Measurements from ENCODE around the gene ZNF8. TPM values are rescaled to one million over a fixed set of nuclear protein-coding genes. Genes with fewer than 3 reads are reported as not detected.

ZNF8 gene
- total RNA-seq (2022; extraction: Qiagen RNA extraction; ENCODE audit: low read depth): 0.93 to 1.4 TPM (median 1.1 TPM) in 5 replicates

GRCh38 chr19:58278541-58279041 is at the start of gene ZNF8:
Gene ZNF8 (plus strand): TSS chr19:58278955. CDS start chr19:58279082, 127 bp downstream.

GRCh38 chr19:58305065-58305931 is 26.5 kb downstream of the ZNF8 start, which contains the start of gene ERVK3-1:
Gene ERVK3-1 (plus strand): TSS chr19:58305377. CDS start chr19:58312169, 6,792 bp downstream.

GRCh38 chr19:58326914-58327726 is 48.4 kb downstream of the ZNF8 start, which contains the start of gene ZSCAN22:
Gene ZSCAN22 (plus strand): TSS chr19:58326994. CDS start chr19:58334803, 7,809 bp downstream.

Other genes starting within 250 kb of the ZNF8 start
- not detected in 5 replicates for gene ZSCAN1, start 244.9 kb upstream of the ZNF8 start, total RNA-seq (2022; extraction: Qiagen RNA extraction; ENCODE audit: low read depth)
- not detected in 5 replicates for gene ZNF135, start 219.7 kb upstream of the ZNF8 start, total RNA-seq (2022; extraction: Qiagen RNA extraction; ENCODE audit: low read depth)
- 1.4 to 2.8 TPM (median 2.6 TPM) in 5 replicates for gene ZSCAN18, start 180.7 kb upstream of the ZNF8 start, total RNA-seq (2022; extraction: Qiagen RNA extraction; ENCODE audit: low read depth)
- 2.4 to 3.7 TPM (median 3.3 TPM) in 5 replicates for gene ZNF329, start 128.2 kb upstream of the ZNF8 start, total RNA-seq (2022; extraction: Qiagen RNA extraction; ENCODE audit: low read depth)
- 9.9 to 15.3 TPM (median 13.7 TPM) in 5 replicates for gene ZNF274, start 95.9 kb upstream of the ZNF8 start, total RNA-seq (2022; extraction: Qiagen RNA extraction; ENCODE audit: low read depth)
- gene ZNF544, start 50.0 kb upstream of the ZNF8 start, total RNA-seq (2022; extraction: Qiagen RNA extraction; ENCODE audit: low read depth): 12.0 to 21.7 TPM (median 20.2 TPM) in 5 replicates
- 89.5 to 122 TPM (median 98.9 TPM) in 5 replicates for gene ERVK3-1, start 26.4 kb downstream of the ZNF8 start, total RNA-seq (2022; extraction: Qiagen RNA extraction; ENCODE audit: low read depth)
- 1.7 to 3.3 TPM (median 2.7 TPM) in 5 replicates for gene ZSCAN22, start 48.0 kb downstream of the ZNF8 start, total RNA-seq (2022; extraction: Qiagen RNA extraction; ENCODE audit: low read depth)
- 7.2 to 12.3 TPM (median 10.0 TPM) in 5 replicates for gene A1BG, start 74.5 kb downstream of the ZNF8 start, total RNA-seq (2022; extraction: Qiagen RNA extraction; ENCODE audit: low read depth)
- gene ZNF497, start 83.8 kb downstream of the ZNF8 start, total RNA-seq (2022; extraction: Qiagen RNA extraction; ENCODE audit: low read depth): 0.60 to 1.8 TPM (median 1.5 TPM) in 5 replicates
- 0.74 to 1.7 TPM (median 1.4 TPM) in 5 replicates for gene ZNF837, start 102.1 kb downstream of the ZNF8 start, total RNA-seq (2022; extraction: Qiagen RNA extraction; ENCODE audit: low read depth)
- 1,770 to 2,546 TPM (median 2,356 TPM) in 5 replicates for gene RPS5, start 108.3 kb downstream of the ZNF8 start, total RNA-seq (2022; extraction: Qiagen RNA extraction; ENCODE audit: low read depth)
- not detected in 5 replicates for gene RNF225, start 116.7 kb downstream of the ZNF8 start, total RNA-seq (2022; extraction: Qiagen RNA extraction; ENCODE audit: low read depth)
- 17.6 to 20.4 TPM (median 18.2 TPM) in 5 replicates for gene ZNF584, start 129.7 kb downstream of the ZNF8 start, total RNA-seq (2022; extraction: Qiagen RNA extraction; ENCODE audit: low read depth)
- 0.07 to 0.09 TPM (median 0.09 TPM) in 3 of 5 replicates, not detected in the others for gene ZNF132, start 161.2 kb downstream of the ZNF8 start, total RNA-seq (2022; extraction: Qiagen RNA extraction; ENCODE audit: low read depth)
- 5.7 to 7.9 TPM (median 7.0 TPM) in 5 replicates for gene ZNF324B, start 172.7 kb downstream of the ZNF8 start, total RNA-seq (2022; extraction: Qiagen RNA extraction; ENCODE audit: low read depth)
- gene ZNF324, start 188.1 kb downstream of the ZNF8 start, total RNA-seq (2022; extraction: Qiagen RNA extraction; ENCODE audit: low read depth): 7.2 to 11.7 TPM (median 8.9 TPM) in 5 replicates
- 10.7 to 15.1 TPM (median 12.0 TPM) in 5 replicates for gene ZNF446, start 197.4 kb downstream of the ZNF8 start, total RNA-seq (2022; extraction: Qiagen RNA extraction; ENCODE audit: low read depth)
- 18.4 to 32.9 TPM (median 29.4 TPM) in 5 replicates for gene SLC27A5, start 233.0 kb downstream of the ZNF8 start, total RNA-seq (2022; extraction: Qiagen RNA extraction; ENCODE audit: low read depth)
- gene ZBTB45, start 240.9 kb downstream of the ZNF8 start, total RNA-seq (2022; extraction: Qiagen RNA extraction; ENCODE audit: low read depth): 8.3 to 24.0 TPM (median 20.1 TPM) in 5 replicates